GM12864 (cell line): ENCODE measurements around the gene HAUS3.

ENCODE experiments used
- DNase-seq: peaks from one replicate; pipeline ENCODE4 v3.0.0-alpha.2; 2011; ENCODE audit warnings: low read depth
- H3K4me3 ChIP-seq: 2 replicates; pipeline ENCODE4 v1.5.1; 2011; ENCODE audit warnings: mild to moderate bottlenecking, low read depth, low read length, control low read depth
- TF ChIP-seq, protein P1 (sequence below): IDR thresholded peaks from 2 replicates; pipeline ENCODE4 v1.5.1; 2011; ENCODE audit warnings: low read depth, mild to moderate bottlenecking, moderate library complexity, low read length, control low read depth, inconsistent platforms; ENCODE audit errors: missing control alignments

The HAUS3 gene

GRCh38 chr4:2179717-2180116, 62.2 kb downstream of the HAUS3 start:
- no peak overlapping the region for H3K4me3 ChIP-seq
- no peak for DNase-seq
- TF ChIP-seq, protein P1, sequence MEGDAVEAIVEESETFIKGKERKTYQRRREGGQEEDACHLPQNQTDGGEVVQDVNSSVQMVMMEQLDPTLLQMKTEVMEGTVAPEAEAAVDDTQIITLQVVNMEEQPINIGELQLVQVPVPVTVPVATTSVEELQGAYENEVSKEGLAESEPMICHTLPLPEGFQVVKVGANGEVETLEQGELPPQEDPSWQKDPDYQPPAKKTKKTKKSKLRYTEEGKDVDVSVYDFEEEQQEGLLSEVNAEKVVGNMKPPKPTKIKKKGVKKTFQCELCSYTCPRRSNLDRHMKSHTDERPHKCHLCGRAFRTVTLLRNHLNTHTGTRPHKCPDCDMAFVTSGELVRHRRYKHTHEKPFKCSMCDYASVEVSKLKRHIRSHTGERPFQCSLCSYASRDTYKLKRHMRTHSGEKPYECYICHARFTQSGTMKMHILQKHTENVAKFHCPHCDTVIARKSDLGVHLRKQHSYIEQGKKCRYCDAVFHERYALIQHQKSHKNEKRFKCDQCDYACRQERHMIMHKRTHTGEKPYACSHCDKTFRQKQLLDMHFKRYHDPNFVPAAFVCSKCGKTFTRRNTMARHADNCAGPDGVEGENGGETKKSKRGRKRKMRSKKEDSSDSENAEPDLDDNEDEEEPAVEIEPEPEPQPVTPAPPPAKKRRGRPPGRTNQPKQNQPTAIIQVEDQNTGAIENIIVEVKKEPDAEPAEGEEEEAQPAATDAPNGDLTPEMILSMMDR = no peak

DNA sequence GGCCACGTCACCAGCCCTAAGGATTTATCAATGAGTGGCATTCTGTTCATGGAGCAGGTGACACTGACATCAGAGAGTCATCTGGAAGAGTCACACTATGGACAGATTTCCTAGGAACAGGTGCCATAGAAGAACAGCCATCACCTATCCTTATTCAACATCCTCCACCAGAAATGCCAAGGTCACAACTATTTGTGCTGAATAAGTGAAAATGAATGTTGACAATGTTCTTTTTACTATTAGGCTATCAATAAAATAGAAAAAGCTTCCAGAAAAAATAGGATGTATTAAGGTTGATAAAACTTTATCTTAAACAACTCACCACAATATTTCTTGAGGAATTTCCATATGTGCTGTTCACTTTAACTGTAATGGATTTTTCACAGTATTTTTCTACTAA, 62.9 kb downstream of the HAUS3 start:
- no peak for DNase-seq
- TF ChIP-seq, protein P1 = no peak
- no peak overlapping the region for H3K4me3 ChIP-seq
